ENCODE data around the gene MEGF8. TPM values are rescaled to one million over a fixed set of nuclear protein-coding genes. Genes with fewer than 3 reads are reported as not detected.

Gene MEGF8
- total and polyA plus RNA-seq, 2 donors (not counting 3 experiments of a cell fraction or from before 2014, with no cell fraction given) = 20.6 to 39.6 TPM

DNA sequence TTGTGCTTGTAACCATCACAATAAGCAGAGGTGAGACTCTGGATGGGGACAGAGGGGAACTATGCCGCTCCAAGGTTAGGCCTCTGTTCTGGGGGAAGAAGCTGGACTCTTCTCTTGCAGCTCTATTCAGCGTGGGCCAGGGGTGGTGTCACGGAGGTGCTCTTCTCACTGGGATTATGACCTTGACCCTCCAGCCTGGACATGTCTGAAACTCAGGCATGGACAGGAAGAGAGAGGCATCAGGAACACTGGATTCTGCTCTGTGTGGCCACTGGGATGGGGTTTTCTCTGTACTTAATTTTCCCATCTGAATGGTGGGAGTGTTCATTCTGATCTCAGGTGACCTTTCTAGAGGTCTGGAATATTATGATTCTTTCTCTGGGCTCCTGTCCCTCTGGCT, 7.6 kb downstream of the MEGF8 start:
- no peak for FAIRE-seq
- Histone ChIP-seq H3K9ac (replicated peaks; ENCODE audit: extremely low read depth, insufficient read depth, low read length) (no peak overlapping the region), H3K4me1 (ENCODE audit: control insufficient read depth, extremely low read depth, insufficient read depth, low read length) (no peaks in the 10 kb centered on the region), H3K9me1 (replicated peaks; ENCODE audit: control insufficient read depth, extremely low read depth, insufficient read depth, low read length) (no peaks in the 10 kb centered on the region), H3K4me3 (replicated peaks in 1 of 3; ENCODE audit: insufficient read depth in 1 of 3, low read depth in 1 of 3, low read length in 3 of 3) (no peak overlapping the region), H3K4me2 (ENCODE audit: insufficient read depth, low read length) (no peak overlapping the region), H3K27ac (ENCODE audit: insufficient read depth, low read depth, low read length) (no peak overlapping the region), H3K27me3 (ENCODE audit: control insufficient read depth in 2 of 2, insufficient read depth in 2 of 2, low read length in 2 of 2) (no peaks in the 10 kb centered on the region), H2AFZ (ENCODE audit: low read depth, low read length) (no peak overlapping the region), H3K9me3 (replicated peaks; ENCODE audit: control insufficient read depth, insufficient read depth, low read length) (no peaks in the 10 kb centered on the region), H3K79me2 (ENCODE audit: control insufficient read depth, insufficient read depth, low read length) (no peaks in the 10 kb centered on the region), H4K20me1 (replicated peaks; ENCODE audit: control insufficient read depth, extremely low read depth, insufficient read depth, low read length) (no peaks in the 10 kb centered on the region), H3K36me3 (ENCODE audit: control insufficient read depth in 2 of 2, extremely low read depth in 1 of 2, insufficient read depth in 2 of 2, low read length in 2 of 2) (peaks cover 0 to 7% of the 10 kb centered on the region in 2 experiments)
- ChIA-PET POLR2A (no interaction called here), CTCF (no interaction called here)
- no peak for TF ChIP-seq MYC (IDR thresholded peaks at IDR 0.05; ENCODE audit: low read depth, low read length)
- no peak for TF ChIP-seq POLR2A (IDR thresholded peaks at IDR 0.05; ENCODE audit: low read depth, low read length)
- BruUV-seq (replicated peaks) = no TSS peak
- no peak for DNase-seq (ENCODE audit: low read depth, low spot score)
- dilution Hi-C loops (cut with MboI; ENCODE audit: extremely low pct_ligation_motif_present, low sequenced_read_pairs) (no loop called here), intact Hi-C loops (cut with micrococcal nuclease) (no loop called here)

DNA sequence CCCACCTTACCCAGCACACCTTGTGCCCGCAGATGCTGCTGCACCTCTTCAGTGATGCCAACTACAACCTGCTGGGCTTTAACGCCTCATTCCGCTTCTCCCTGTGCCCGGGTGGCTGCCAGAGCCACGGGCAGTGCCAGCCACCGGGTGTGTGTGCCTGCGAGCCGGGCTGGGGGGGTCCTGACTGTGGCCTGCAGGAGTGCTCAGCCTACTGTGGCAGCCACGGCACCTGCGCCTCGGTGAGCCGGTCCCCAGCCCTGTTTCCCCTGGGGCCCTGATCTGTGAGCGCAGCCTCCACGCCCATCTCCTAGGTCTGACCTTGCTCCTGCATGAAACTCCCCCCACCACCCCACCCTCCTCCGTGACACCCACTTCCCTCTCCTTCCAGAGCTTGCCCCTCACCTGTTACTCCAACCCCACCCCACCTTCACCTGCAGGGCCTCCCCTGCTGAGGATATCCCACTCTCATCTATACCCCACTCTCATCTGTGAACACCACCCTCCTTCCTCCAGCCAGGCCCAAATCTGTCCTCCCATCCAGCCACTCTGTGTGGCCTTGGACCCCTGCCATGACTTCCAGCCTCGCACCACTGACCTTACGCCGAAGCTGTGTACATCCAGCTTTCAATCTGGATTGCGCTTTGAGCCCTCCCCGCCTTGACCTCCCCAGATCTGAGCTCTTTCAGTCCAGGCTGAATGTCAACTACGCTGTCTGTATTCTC, 8.7 kb downstream of the MEGF8 start:
- no peak for FAIRE-seq
- CTCF ChIA-PET = no interaction called here
- Histone ChIP-seq H3K4me3 (replicated peaks in 1 of 3; ENCODE audit: insufficient read depth in 1 of 3, low read depth in 1 of 3, low read length in 3 of 3) (no peak overlapping the region), H3K27me3 (ENCODE audit: control insufficient read depth in 2 of 2, insufficient read depth in 2 of 2, low read length in 2 of 2) (no peaks in the 10 kb centered on the region), H3K36me3 (ENCODE audit: control insufficient read depth in 2 of 2, extremely low read depth in 1 of 2, insufficient read depth in 2 of 2, low read length in 2 of 2) (peaks cover 0 to 7% of the 10 kb centered on the region in 2 experiments), H3K9ac (replicated peaks; ENCODE audit: extremely low read depth, insufficient read depth, low read length) (no peak overlapping the region), H3K4me2 (ENCODE audit: insufficient read depth, low read length) (no peak overlapping the region), H3K79me2 (ENCODE audit: control insufficient read depth, insufficient read depth, low read length) (no peaks in the 10 kb centered on the region), H3K27ac (ENCODE audit: insufficient read depth, low read depth, low read length) (no peak overlapping the region), H3K4me1 (ENCODE audit: control insufficient read depth, extremely low read depth, insufficient read depth, low read length) (no peaks in the 10 kb centered on the region), H4K20me1 (replicated peaks; ENCODE audit: control insufficient read depth, extremely low read depth, insufficient read depth, low read length) (no peaks in the 10 kb centered on the region), H2AFZ (ENCODE audit: low read depth, low read length) (no peak overlapping the region), H3K9me1 (replicated peaks; ENCODE audit: control insufficient read depth, extremely low read depth, insufficient read depth, low read length) (no peaks in the 10 kb centered on the region), H3K9me3 (replicated peaks; ENCODE audit: control insufficient read depth, insufficient read depth, low read length) (no peaks in the 10 kb centered on the region)
- POLR2A ChIA-PET = no interaction called here
- TF ChIP-seq, protein P1, sequence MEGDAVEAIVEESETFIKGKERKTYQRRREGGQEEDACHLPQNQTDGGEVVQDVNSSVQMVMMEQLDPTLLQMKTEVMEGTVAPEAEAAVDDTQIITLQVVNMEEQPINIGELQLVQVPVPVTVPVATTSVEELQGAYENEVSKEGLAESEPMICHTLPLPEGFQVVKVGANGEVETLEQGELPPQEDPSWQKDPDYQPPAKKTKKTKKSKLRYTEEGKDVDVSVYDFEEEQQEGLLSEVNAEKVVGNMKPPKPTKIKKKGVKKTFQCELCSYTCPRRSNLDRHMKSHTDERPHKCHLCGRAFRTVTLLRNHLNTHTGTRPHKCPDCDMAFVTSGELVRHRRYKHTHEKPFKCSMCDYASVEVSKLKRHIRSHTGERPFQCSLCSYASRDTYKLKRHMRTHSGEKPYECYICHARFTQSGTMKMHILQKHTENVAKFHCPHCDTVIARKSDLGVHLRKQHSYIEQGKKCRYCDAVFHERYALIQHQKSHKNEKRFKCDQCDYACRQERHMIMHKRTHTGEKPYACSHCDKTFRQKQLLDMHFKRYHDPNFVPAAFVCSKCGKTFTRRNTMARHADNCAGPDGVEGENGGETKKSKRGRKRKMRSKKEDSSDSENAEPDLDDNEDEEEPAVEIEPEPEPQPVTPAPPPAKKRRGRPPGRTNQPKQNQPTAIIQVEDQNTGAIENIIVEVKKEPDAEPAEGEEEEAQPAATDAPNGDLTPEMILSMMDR (IDR thresholded peaks at IDR 0.05; ENCODE audit: extremely low read depth in 1 of 2, insufficient read depth in 1 of 2, low read depth in 1 of 2, low read length in 2 of 2) = no peak
- TF ChIP-seq JUN (IDR thresholded peaks at IDR 0.05; ENCODE audit: borderline replicate concordance, insufficient read depth, insufficient read length, low read depth) (no peak), GATA2 (IDR thresholded peaks at IDR 0.05; ENCODE audit: insufficient read depth, insufficient read length, low read depth, low read length) (no peak), FOS (IDR thresholded peaks at IDR 0.05; ENCODE audit: borderline replicate concordance, insufficient read depth, low read length) (no peak), POLR2A (IDR thresholded peaks at IDR 0.05; ENCODE audit: low read depth, low read length) (no peak), POLR2AphosphoS5 (IDR thresholded peaks at IDR 0.05; ENCODE audit: insufficient read depth, low read depth, low read length) (no peak), EZH2 (IDR thresholded peaks at IDR 0.05; ENCODE audit: borderline replicate concordance, low read depth, low read length, severe bottlenecking) (no peak), MYC (IDR thresholded peaks at IDR 0.05; ENCODE audit: low read depth, low read length) (no peak)
- TF ChIP-seq, protein P2, sequence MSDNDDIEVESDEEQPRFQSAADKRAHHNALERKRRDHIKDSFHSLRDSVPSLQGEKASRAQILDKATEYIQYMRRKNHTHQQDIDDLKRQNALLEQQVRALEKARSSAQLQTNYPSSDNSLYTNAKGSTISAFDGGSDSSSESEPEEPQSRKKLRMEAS (IDR thresholded peaks at IDR 0.05; ENCODE audit: insufficient read depth, insufficient read length) = no peak
- BruUV-seq (replicated peaks) = no TSS peak
- dilution Hi-C loops (cut with MboI; ENCODE audit: extremely low pct_ligation_motif_present, low sequenced_read_pairs) = no loop called here
- intact Hi-C loops (cut with micrococcal nuclease) = no loop called here
- no peak for DNase-seq (ENCODE audit: low read depth, low spot score)

Data from endothelial cell of umbilical vein (primary cell).